ENCODE measurements around the gene BDKRB2.
A peak's percentile ranks its signal among the peaks of the same experiment; 100 is the strongest.

BDKRB2 gene

DNA sequence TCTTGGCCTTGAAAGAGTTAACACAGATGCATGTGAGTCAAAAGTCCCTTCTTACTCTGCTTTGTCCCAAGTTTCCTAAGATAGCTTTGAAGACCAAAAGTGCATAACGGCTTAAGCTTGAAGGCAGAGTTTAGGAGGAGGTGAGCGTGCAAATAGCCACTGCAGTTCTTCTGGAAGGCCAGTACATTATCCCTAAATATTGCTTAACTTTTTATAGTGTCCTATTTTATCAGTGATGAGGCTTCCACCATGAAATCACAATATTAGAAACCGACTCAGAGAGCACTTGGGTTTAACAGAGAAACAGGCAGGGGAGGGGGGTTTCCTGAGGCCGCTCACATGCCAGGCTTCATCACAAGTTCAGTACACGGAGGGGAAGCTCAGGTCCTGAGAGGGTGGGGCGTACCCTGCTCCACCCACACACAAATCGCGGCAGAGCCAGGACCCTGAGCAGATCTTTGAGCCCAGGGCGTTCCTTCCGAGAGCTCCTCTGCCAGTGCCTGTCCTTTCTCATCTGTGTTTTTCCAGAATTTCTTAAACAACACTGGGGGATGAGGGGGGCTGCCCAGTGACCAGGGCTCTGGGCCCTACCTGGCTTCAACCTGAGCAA, 26.8 kb upstream of the BDKRB2 start:
- no peak for DNase-seq

DNA sequence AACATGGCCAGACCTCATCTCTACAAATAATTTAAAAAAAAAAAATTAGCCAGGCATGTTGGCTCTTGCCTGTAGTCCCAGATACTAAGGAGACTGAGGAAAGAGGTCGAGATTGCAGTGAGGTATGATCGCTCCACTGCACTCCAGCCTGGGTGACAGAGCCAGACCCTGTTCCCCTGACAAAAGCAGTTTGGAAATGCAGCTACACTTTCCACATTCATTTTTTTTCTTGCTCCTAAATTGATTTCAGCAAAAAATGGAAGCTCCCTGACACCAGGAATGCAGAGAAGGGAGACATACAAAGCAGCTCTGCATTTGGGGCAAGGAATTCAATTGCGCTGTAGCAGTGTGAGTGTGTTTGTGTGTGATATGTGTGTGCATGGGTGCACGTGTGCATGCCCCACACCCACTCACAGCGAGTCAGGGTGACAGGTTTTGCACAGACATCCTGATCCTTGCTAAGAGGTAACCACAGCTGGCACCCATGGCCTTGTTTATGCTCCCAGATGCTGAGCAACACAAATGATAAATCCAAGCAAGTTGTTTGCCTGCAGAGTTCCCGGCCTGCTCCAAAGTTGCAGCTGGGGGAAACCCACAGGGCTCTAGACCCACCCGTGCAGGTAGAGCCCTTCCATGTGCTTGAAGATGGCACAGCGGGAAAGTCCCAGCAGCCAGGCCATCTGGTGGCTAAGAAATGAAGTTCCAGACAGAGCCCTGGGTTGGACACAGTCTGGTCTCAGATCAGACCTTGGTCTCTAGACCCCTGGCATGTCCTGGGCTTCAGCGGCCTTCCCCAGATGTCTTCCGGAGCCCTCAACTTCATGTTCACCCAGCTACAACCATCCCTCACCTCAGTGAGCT, 25.9 kb upstream of the BDKRB2 start:
- no peak for DNase-seq

DNA sequence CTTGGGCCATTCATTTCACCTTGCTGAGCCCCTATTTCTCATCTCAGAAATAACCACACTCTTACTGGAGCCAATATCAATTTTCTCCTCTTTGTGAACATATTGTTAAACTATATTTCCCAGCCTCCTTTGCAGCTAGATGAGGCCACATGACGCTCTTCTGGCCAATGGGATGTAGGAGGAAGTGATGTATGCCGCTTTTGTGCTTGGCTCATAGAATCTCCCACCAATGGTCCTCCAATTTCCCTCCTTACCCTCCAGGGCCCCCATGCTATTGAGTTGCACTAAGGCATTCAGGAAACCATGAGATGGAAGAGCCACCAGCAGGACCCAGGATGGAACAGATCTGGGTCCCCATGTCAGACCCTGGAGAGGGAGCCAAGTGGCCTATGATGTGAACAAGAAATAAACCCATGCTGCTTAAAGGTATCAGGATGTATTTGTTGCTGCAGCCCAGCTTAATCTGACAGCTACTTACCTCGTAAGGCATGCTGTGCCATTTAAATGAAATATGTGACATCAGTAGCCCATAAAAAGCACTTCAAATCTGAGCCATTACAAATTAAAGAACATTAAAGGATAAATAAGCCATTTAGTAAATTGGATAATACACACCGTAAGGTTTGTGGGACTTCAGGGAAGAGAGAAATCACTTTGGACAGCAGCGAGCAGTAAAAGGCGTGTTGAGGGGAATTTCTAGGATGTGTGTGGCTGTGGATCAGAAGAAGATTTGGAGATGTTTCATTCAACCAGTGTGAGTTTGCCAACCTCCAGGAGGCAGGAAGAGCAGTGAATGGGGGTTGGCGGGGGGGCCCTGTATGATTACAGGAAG, 24.4 kb upstream of the BDKRB2 start:
- no peak for DNase-seq

DNA sequence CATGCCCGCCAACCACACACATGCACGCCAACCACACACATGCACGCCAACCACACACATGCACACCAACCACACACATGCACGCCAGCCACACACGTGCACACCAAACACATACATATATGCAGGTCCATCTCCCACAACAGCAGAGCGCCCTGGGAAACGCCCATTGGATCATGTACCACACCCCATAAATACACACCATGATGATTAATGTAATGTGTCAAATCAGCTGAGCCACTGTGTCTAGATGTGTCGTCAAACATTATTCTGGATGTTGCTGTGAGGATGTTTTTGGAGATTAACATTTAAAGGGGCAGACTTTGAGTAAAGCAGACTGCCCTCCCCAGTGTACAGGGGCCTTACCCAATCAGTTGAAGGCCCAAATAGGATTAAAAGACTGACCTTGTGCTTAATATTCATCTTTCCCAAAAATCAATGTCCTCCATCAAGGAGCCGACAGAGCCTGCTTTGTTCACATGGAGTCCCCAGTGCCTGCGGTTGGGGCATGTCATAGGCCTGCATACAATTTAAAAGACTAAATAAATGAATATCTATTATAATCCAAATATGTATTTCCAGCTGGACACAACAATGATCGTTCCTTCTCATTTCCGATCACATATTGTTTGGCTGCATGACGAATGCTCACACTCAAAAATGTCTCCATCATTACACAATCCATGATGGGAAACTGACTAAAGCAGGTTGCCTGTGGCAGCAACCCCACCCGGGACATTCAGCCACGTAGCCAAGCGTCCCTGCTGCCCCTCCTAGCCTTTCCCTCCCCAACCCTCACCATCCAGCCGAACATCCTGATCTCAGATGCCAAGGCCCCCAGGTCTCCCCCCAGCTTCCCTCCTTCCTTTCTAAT, 23.2 kb upstream of the BDKRB2 start:
- DNase-seq: no peak

DNA sequence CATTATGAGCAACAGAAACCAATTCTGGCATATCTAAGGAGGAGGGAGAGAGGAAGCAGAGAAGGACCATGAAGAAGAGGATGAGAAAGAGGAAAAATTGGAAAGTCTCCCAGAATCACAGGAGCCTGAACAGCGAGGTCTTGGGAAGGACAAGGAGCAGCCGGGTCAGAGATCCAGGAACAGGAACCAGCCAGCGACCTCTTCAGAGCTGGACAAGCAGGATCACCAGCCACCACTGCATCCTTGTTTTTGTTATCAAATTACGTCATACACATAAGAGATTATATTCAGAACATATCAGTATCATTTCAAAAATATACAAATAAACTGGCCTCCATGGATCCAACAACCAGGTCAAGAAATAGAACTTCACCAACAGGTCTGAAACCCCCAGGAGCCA, 22.1 kb upstream of the BDKRB2 start:
- no peak for DNase-seq

DNA sequence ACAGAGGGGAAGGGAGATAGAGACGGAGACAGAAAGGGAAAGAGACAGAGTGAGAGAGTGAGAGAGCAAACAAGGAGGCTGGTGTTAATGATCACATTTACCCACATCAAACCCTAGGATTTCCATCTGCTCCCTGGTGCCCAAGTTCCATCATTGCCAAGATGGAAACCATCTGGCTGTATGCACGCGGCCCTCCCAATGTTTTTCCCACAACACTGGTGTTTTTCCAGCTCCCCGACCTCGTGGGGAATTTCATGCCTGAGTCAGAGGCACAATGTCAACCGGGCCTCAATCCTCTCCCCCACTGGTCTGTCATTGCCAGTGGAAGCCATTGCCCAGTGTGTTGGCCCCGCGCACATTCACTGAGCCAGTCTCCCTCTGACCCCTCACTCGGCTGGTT, 19.9 kb upstream of the BDKRB2 start:
- DNase-seq: no peak

DNA sequence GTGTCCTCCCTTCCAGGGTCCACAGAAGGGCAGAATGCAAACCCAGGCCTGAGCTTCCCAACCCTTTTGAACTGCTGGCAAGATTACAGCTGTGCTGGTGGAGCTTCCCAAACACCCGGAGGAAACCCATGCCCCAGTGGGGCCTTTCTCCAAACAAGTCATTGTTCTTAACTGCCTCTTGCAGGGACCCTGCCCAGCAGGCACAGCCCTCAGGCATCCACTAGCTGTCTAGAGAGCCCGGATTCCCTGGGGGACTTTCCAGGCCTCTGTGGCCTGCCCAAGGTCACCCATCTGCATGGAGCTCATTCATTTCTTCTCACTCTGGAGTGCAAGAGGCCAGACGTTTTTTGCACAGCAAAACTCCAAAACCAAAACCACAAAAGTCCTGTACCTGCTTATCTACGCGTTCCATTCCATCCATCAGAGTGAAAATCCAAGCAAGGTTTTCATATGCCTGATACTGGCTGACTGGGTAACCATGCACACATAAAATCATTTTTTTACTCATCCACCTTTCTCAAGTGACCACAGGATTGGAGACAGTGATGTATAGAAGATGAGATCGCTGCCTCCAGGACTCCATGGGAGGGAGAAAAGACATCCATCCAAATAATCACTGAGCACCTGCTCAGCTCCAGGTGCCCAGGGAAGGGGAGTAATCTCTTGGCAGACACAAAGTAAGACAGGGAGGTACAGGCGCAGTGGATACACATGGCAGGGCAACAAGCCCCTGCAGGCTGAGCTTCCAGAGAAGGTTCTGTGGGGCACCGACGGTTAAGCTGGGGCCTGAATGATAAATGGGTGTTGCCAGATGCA, 17.2 kb upstream of the BDKRB2 start:
- no peak for DNase-seq

DNA sequence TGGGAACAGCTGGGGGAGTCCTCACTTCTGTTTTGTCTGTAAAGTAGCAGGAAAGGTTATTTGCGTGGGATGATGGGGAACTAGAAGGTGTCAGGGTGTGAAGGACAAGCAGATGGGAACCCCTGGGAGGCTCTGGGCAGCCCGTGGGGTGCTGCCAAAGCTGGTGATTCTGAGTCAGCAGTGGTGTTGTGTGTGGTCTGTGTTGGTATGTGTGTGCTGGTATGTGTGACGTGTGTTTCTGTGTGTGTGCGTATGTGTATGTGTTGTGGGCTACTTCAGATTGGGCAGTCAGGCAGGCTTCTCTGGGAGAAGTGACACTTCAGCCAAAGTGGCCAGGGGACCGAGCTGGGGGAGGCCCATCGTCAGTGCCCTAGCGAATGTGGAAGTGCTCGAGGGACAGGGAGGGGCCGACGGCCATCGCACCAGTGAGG, 15.3 kb upstream of the BDKRB2 start:
- DNase-seq: no peak

DNA sequence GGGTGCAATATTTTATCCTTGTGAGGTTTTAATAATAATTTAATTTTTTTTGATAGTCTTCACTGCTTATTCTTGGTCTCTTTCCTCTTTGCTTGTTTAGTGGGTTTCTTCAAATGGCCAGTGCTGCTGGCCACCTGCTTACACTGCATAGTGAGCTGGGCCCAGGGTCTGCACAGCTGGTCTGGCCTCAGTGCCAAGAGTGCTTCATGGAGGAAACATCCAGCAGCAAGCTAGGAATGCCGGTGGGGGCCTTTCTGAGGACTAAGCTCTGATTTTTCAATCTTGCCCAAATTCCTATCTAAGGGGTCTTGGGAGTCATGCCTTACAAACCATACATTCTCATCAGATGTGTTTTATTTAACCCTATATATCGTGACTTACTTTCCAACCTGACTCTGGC, 13.3 kb upstream of the BDKRB2 start:
- no peak for DNase-seq

DNA sequence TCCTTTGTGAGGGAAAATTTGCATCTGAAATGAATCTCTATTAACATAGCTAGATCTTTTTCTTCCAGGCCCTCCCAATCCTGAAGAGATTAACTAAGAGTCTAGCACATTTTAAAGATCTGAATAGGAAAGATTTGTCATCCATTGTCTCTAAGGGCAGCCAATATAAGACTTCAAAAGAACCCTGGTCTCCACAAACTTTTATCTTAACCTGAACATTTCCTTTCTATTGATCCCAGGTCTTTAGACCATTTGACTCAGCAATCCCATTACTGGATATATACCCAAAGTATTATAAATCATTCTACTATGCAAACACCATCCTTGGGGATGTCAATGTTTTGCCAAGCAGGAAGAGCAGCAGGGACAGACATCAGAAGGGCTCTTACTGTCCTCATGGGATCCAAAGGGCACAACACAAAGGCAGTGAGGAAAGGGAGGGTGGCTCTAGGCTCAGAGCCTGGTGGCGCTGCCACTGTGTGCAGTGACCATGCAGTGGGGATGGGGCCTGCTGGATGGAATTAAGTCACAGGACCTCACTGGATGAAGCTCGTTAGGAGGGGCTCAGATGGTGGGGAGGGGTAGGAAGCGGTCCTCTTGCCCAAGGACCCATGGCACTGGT, 12.7 kb upstream of the BDKRB2 start:
- no peak for DNase-seq

DNA sequence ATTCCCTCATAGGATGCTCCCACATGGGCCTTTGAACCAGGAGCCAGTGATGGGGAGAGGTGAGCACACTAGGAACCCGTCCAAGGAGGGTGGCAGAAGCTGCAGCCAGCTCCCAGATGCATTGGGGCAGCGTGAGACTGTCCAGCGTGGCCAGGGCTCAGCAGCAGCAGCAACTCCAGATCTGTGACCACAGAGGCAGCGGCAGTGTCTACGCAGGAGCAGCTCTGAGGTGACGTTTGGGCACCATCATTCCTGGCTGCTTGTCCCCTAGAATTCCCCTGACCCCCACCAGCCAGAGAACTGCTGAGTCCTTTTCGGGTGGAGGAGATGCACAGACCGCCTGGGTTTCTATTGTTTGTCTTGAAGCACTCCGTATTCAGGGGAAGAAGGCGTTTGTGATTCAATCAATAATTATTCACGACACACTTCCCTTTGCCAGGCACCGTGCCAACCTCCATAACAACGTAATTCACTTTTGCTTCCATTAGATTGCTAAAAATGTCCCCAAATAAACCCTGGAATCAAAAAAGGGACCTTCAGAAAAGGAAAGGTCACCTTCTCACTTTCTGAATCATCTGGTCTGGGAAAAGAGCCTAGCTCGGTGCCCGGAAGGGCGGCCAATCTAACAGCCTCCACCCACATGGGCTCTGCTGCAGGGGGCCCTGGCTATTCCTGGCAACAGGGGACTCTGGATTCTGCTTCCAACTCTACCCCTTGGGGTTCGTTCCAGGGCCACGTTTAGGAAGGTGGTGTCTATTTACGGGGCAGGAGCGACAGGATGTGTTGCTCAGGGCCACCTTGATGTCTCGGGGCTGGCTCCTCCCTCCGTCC, 11.4 kb upstream of the BDKRB2 start:
- DNase-seq: no peak

DNA sequence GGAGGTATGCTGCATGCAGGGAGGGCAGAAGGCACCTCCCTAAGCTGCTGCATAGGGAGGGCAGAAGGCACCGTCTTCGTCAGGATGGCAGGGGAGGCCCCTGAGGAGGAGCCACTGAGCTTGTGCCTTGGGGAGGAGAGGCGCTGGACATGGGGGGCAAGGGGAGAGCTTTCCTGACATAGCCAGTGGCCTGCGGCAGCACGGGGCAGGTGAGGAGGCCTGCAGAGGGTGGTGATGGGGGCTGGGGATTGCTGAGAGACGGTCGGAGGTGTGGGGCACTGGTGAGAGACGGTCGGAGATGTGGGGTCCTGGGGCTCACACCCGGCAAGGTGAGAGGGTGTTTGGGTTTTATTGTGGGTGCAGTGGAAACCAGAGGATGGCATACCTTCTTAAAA, 10.4 kb upstream of the BDKRB2 start:
- no peak for DNase-seq

DNA sequence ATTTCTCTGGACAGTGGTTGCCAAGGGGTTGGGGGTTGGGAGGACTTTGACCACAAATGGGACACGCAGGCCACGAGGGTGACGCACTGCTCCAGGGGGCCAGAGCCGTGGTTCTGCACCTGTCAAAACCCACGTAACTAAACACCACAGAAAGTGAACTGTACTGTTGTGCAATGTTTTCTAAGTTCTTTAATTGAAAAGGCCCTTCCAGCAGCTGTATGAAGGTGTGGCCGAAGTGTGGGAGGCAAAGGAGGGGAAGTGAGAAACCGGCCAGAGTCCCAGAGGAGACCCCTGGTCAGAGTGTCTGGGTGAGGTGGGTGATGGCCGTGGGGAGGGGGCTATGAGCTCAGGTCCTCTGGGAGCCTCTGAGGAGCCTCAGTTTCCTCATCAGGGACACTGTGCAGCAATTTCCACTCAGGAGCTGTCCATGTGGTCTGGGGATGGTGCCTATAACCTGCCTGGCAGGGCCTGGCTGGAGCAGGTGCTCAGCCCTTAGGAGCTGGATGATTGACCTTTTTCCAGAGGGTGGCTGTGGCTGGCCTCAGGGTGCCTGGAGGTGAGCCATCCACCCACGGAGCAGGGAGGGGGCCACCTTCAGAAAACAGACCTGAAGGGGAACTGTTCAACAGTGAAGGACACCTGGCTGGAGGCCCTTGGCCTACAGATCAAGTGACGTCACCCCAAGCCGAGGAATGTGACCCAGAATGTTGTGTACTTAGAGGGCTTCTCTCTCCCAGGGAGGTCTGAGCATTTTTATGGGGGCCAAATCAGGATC, 9.8 kb upstream of the BDKRB2 start:
- no peak for DNase-seq

DNA sequence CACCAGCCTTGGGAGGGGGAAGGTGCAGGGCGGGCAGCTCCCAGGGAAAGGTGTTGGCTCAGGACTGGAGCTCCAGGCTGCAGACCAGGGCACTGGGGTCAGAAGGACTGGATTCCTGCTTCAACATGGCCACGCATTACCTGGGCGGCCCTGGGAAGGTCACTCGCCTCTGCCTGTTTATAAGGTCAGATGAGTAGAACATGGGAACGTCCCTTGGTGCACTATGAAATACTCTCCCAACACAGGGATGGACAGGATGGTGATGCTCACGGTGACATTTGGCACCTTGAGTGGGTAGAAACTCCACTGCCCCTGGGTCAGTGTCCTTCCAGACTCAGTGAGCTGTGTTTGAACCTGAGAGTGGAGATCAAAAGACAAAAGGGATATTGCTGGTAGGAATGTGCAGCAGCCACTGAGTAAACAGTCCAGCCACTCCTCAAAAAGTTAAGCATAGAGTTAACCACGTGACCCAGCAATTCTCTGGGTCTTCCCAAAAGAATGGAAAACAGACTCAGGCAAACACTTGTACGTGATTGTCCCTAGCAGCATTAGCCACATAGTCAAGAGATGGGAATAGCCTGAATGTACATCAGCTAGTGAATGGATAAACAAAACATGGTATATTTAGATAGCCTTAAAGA, 9.1 kb upstream of the BDKRB2 start:
- DNase-seq: no peak

DNA sequence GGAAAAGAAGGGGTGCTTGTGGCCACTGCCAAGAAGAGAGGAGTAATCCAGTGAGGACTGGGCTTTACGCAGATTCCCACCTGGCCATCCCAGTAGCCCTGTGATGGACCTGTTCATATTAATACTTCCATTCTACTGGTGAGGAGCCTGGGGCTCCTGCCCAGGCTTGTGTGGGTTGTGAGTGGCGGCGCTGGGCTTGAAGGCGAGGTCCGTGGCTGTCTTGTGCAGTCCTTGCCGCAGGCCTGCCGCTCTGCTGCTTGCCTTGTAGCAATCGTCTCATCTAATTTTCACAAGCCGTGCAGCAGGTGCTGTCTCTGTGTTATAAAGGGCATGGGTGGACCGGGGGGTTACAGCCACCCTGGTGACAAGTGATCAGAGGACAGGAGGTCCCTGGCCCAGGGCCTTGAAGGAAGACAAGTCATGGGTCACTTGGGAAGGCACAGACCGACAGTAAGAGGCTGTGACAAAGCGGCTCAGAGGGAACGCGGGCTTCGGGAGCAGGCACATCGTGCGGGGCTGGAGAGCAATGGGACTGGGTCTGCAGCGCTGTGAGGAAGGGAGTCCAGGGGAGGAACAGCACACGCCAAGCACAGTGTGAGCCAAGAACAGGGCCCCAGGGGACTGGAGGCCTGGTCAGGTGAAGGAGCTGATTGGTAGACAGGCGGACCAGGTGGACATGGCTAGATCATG, 7.3 kb upstream of the BDKRB2 start:
- no peak for DNase-seq

DNA sequence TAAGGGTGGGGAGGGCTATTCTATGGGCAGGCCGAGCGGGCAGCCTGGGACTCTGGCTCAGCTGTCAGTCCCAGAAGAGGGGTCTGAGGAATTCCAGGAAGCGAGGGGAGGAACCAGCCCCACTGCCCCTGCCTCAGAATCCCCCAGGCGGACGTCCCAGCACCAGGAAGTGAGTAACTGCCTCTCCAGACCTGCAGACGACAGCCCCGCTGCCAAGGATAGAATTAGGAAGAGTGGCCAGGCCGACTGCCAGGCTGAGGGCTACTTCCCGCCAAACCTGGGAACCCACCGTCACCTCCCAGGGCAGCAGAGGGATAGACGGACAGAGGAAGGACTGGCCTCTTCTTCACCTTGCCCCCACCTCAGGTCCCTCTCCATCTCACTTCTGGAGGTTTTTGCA, 6.7 kb upstream of the BDKRB2 start:
- DNase-seq: no peak

DNA sequence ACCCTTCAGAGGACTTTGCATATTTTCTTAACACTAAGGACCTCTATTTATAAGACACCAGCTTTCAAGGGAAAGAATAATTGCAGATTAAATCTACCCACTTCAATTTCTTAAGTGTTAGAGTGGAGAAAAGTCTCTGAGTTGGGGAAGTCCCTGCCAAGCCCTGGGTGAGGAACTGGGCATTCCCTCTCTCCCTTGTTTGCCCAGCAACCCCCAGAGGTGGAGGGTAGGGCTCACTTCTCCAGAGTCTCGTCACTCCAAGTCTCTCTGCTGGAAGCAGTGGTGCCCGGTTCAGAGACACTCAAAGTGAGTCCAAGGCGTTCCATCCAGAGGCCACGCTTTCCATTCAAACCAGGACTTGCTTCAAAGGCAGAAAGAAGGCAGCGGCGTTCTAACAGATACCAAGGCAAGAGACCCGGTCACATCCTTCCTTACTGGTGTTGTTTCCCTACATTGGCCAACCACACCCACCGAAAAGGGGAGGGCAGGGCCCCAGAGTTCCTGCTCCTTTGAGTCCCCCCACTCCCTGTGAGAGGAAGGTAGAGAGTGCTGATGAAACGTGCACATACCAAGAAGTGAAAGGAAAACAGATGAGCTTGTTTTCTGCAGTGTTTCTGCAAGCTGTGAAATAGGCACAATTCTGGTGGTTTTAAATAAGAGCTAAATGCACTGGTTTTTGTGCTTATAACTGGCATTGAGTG, 6.1 kb upstream of the BDKRB2 start:
- DNase-seq: peak; percentile 5

DNA sequence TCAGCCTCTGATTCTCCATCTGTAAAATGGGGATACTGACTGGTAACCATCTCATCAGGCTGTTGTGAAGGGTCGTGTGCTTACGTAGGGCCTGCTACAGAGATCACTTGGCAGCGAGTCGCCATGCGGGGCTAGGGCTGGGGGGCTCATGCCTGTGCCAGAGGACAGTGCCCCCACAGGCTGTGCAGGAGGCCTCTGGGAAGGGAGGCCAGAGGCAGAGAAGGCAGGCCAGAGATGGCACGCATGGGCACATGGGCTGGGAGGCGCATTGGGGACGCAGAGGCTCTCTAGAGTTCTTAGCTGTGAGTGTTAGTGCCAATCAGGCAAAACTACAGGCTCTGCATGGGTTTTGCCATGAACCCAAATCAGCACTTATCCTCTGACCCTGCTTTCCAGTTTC, 3.5 kb upstream of the BDKRB2 start:
- DNase-seq: no peak
